Nucleus accumbens (tissue), 56 donors: ENCODE measurements around the gene CXXC5.

Experiments
- DNase-seq, 56 donors: peaks; one replicate each; lab custom pipeline; 2025; lab: John Stamatoyannopoulos, UW

Gene CXXC5

GRCh38 chr5:139660923-139661814 is 13.0 kb downstream of the CXXC5 start:
- DNase-seq: peak in 52 of 56 donors; percentile 29 to 95 (median 68)

GRCh38 chr5:139662617-139663016 is 14.5 kb downstream of the CXXC5 start:
- DNase-seq: no peak

GRCh38 chr5:139663207-139664085 is 15.3 kb downstream of the CXXC5 start:
- no peak for DNase-seq

- DNase-seq: peak in 5 of 56 donors; percentile 19 to 46 (median 28)
Observed at GRCh38 chr5:139664086-139664693, 16.0 kb downstream of the CXXC5 start.

GRCh38 chr5:139664727-139665351 is 16.7 kb downstream of the CXXC5 start:
- peak in 37 of 56 donors; percentile 28 to 69 (median 45) for DNase-seq

GRCh38 chr5:139665626-139666025 is 17.5 kb downstream of the CXXC5 start:
- no peak for DNase-seq

- no peak for DNase-seq
Observed at GRCh38 chr5:139666551-139666950, 18.4 kb downstream of the CXXC5 start.

GRCh38 chr5:139667001-139667729 is 19.0 kb downstream of the CXXC5 start:
- no peak for DNase-seq

- no peak for DNase-seq
Observed at GRCh38 chr5:139667730-139668063, 19.5 kb downstream of the CXXC5 start.

GRCh38 chr5:139668064-139668880 is 20.1 kb downstream of the CXXC5 start:
- peak in 34 of 56 donors; percentile 24 to 73 (median 48) for DNase-seq

- DNase-seq: peak in 4 of 56 donors; percentile 15 to 45 (median 28)
Observed at GRCh38 chr5:139668924-139669661, 20.9 kb downstream of the CXXC5 start.

GRCh38 chr5:139669662-139670368 is 21.7 kb downstream of the CXXC5 start:
- DNase-seq: peak in 17 of 56 donors; percentile 19 to 49 (median 33)

GRCh38 chr5:139670369-139671095 is 22.4 kb downstream of the CXXC5 start:
- peak in 12 of 56 donors; percentile 24 to 79 (median 51) for DNase-seq

GRCh38 chr5:139671096-139671841 is 23.1 kb downstream of the CXXC5 start:
- DNase-seq: peak in 53 of 56 donors; percentile 26 to 92 (median 79)

- peak in 5 of 56 donors; percentile 23 to 31 (median 29) for DNase-seq
Observed at GRCh38 chr5:139675213-139675612, 27.1 kb downstream of the CXXC5 start.

- DNase-seq: no peak
Observed at GRCh38 chr5:139675825-139676224, 27.7 kb downstream of the CXXC5 start.
